HG03439 (cell line): ENCODE measurements around the gene KRR1.
A peak's percentile ranks its signal among the peaks of the same experiment; 100 is the strongest.
"Not testable (repeated sequence)": the region's sequence is repeated elsewhere in the genome, so short reads cannot be mapped to it uniquely, and the experiment has no call there.

Source experiments
- ATAC-seq: cut with Tn5 transposase; IDR thresholded peaks from one replicate; pipeline ENCODE4 v1.9.1; 2021; ENCODE audit warnings: mild to moderate bottlenecking, moderate library complexity; ENCODE audit not compliant: unreplicated experiment

Gene KRR1

GRCh38 chr12:75479963-75480461, 31.4 kb downstream of the KRR1 start:
- peak; percentile 33 for ATAC-seq

DNA sequence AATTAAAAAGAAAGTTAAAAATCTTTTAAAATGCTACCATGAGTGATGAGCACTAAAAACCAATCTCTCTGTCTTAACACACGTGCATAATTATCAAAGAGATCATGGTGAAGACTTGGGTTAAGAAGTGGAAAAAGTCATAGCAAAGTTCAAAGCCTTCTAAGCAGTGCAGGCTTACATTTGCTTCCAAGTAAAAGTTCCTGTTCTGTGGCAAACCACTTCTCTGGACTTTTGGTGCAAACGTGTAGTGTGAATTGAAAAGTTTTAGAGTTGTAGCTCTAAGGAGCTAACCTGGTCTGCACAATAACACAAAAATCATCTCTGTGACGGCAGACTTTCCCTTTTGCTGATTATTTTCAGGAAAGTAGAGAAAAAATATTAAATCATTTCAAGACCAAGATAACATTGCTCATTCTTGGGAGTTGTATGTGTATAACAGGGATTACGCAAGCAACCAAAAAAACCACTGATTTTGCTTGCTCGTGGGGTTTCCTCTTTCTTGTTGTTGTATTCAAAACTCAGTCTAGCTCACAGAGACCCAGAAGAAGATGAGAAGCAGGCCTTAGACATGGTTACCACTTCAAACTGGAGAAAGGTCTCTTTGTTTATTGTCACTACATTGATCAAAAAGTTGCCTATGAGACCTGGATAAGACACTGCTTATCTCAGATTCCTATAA, 33.2 kb downstream of the KRR1 start:
- no peak for ATAC-seq

DNA sequence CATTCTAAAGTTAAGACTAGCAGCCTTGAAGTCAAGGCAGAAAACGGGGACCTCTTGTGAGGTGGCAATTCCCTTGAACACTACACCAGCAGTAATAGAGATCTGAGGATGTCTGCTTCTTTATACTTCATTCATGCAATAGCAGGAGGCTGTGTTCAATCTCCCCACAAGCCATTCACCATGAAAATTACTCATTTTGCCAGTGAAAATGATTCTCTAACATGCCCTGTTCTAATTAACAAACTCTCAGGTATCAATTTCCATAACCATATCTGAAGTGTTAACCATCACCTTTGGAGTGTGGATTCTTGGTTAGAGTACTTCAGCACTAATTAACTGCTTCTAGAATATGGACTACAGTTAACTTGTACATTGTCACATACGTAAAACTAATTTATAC, 34.3 kb downstream of the KRR1 start:
- no peak for ATAC-seq

DNA sequence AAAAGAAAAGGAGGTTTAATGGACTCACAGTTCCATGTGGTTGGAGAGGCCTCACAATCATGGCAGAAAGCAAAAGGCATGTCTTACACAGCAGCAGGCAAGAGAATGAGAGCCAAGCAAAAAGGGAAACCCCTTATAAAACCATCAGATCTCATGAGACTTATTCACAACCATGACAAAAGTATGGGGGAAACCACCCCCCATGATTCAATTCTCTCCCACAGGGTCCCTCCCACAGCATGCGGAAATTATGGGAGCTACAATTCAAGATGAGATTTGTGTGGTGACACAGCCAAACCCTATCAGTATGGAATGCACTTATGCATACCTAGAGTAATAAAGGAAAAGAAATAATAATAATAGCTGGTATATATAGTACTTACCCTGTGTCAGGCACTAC, 35.3 kb downstream of the KRR1 start:
- no peak for ATAC-seq

GRCh38 chr12:75474116-75474515, 37.3 kb downstream of the KRR1 start:
- no peak for ATAC-seq

DNA sequence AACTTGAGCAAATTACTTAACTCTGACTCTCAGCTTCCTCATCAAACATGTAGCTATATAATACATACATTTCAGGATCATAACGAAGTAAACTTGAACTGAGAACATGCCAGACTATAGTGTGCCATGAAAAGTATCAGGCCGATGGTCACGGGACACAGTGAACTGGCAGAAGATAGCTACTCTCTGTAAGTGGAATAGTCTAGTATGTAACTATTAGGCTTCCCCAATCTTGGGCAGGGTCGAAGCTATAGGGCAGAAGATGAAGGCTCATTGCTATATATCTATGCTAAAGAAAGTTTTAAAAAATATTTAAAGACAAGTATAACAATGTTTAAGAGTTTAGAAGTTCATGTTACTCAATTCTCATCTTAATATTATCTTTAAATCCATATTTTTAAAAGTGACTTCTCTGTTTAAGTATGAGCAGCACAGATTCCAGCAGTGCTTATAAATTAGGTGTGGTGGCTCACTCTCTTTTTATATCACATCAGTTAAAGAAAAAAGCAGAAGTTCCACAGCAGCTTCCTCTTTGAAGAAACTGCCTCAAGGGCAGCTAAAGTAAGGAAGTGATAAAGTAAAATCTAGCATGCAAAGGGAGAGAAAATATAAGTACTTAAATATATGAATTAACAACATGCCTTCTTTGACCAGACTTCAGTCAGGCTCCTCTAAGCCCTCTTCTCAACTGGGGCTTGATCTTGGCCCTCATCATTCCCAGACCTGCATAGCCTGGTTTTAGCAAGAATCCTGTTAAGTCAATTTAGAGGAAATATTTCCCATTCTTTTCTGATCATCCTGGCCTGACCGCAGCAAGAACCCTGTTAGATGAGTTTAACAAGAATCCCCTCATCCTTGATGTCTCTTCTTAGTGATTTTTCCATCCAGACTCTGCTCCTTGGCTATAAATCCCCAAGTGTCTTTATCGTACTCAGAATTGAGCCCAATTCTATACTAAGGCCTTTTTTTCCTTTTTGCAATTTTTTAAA, 39.2 kb downstream of the KRR1 start:
- ATAC-seq = no peak

- no peak for ATAC-seq
These were observed 51.2 kb downstream of the KRR1 start for GRCh38 chr12:75460204-75460603.

DNA sequence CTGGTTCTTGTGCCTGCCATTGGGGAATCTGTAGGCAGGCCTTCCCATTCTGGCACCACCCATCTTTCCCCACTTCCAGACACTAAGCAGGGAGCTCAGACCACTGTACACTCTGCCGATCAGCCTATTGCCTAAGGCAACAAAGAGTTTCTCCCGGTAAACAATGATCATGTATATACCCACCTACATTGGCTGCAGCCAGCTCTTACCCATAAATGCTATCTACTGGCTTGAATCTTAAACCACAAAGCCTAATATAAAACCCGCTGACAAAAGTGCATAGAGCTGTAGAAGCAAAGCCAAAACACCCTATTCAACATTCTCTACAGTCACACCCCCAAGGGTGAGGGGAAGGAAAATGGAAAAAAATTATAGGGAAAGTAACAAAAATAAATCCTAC, 51.7 kb downstream of the KRR1 start:
- ATAC-seq = no peak

- ATAC-seq = not testable (repeated sequence)
These were observed 53.5 kb downstream of the KRR1 start for GRCh38 chr12:75457866-75458265.

- ATAC-seq = no peak
These were observed 54.2 kb downstream of the KRR1 start for GRCh38 chr12:75457191-75457590.

DNA sequence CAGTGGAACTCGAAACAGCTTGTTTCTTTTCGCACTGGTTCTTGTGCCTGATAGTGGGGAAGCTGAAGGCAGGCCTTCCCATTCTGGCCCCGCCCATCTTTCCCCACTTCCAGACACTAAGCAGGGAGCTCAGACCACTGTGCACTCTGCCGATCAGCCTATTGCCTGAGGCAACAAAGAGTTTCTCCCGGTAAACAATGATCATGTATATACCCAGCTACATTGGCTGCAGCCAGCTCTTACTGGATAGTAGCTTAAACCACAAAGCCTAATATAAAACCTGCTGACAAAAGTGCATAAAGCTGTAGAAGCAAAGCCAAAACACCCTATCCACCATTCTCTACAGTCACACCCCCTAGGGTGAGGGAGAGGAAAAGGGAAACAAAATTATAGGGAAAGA, 55.6 kb downstream of the KRR1 start:
- ATAC-seq = no peak

- no peak for ATAC-seq
These were observed 58.6 kb downstream of the KRR1 start for GRCh38 chr12:75452675-75453330.

GRCh38 chr12:75447691-75448393, 63.6 kb downstream of the KRR1 start:
- ATAC-seq = no peak

DNA sequence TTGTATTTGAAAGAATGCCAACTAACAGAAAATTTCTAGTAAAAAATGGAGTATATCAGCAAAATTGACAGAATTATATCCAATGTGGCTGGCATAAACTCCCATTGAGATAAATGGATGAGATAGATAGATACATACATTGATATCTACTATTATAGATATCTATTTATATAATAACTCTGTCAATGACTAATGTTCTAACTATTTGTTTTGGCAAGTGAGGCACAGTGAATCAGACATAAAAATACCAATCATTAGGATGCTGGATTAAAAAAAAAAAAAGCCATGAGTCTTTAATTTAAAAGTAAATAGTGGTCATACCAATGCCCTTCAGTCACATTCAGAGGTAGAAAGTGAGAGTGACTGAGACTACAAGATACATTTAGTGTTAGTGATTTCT, 64.6 kb downstream of the KRR1 start:
- no peak for ATAC-seq

GRCh38 chr12:75445137-75445507, 66.3 kb downstream of the KRR1 start:
- ATAC-seq = not testable (repeated sequence)

DNA sequence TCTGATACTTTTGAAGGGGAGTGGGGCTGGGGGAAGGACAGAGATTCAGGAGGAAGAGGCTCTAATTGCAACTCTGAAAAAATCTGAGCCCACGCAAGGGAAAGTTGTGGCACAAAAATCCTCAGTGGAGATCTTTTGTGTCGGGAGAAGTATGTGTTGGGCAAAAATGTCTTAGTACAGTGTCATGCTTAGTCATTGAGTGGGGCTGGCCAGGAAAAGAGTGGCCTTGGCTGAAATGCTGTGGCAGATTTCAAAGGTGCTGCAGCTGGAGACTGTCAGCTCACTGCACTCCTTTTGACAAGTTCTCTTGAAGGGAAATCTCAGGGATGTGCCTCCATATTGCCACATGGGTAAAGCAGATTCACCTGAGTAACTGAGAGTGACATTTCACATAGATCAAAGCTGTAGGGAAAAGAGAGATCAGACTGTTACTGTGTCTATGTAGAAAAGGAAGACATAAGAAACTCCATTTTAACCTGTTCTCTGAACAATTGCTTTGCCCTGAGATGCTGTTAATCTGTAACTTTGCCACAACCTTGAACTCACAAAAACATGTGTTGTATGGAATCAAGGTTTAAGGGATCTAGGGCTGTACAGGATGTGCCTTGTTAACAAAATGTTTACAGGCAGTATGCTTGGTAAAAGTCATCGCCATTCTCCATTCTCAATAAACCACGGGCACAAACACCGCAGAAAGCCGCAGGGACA, 66.8 kb downstream of the KRR1 start:
- ATAC-seq = no peak

DNA sequence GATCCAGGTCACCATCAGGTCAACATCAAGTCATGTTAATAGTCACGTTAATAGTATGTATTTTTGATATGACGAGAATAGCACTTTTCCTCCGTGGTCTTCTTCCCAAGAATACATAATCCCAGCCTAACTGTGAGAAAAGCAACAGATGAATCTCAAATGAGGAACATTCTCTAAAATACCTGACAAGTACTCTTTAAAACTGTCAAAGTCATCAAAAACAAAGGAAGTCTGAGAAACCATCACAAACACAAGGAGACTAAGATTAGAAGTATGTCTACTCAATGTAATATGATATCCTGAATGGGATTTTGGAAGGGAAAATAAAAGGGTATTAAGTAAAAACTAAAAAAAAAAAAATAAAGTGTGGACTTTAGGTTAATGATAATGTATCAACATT, 67.7 kb downstream of the KRR1 start:
- ATAC-seq = no peak

- ATAC-seq = not testable (repeated sequence)
These were observed 69.0 kb downstream of the KRR1 start for GRCh38 chr12:75442454-75442853.

- not testable (repeated sequence) for ATAC-seq
These were observed 69.5 kb downstream of the KRR1 start for GRCh38 chr12:75441687-75442449.
